Small intestine (tissue), 7 donors: Measurements from ENCODE around the gene SART3. TPM values are rescaled to one million over a fixed set of nuclear protein-coding genes. Genes with fewer than 3 reads are reported as not detected.
A peak's percentile ranks its signal among the peaks of the same experiment; 100 is the strongest.
"Not testable (repeated sequence)": the region's sequence is repeated elsewhere in the genome, so short reads cannot be mapped to it uniquely, and the experiment has no call there.

Experiments used
- DNase-seq, 2 donors: peaks; one replicate each; pipeline versions ENCODE4 v3.0.0 to v3.0.0-alpha.2; 2013
- FAIRE-seq: peaks from 2 replicates; lab custom pipeline; 2012; peaks lifted over from hg19 to GRCh38; lab: Jason Lieb, UNC
- H3K27ac ChIP-seq, 3 donors: one replicate each; pipeline ENCODE4 v1.5.1; 2013; ENCODE audit warnings: low read length in 2 of 3, mild to moderate bottlenecking in 2 of 3, control low read depth in 1 of 3, inconsistent platforms in 1 of 3, low read depth in 1 of 3, moderate library complexity in 1 of 3
- H3K27me3 ChIP-seq, 3 donors: one replicate each; pipeline ENCODE4 v1.6.1; 2013; ENCODE audit warnings: low read length in 3 of 3, inconsistent platforms in 1 of 3; ENCODE audit not compliant: control insufficient read depth in 3 of 3, insufficient read depth in 3 of 3
- H3K36me3 ChIP-seq, 3 donors: one replicate each; pipeline ENCODE4 v1.6.1; 2013; ENCODE audit warnings: low read length in 3 of 3, inconsistent platforms in 1 of 3, low read depth in 1 of 3, mild to moderate bottlenecking in 1 of 3, moderate library complexity in 1 of 3; ENCODE audit not compliant: control insufficient read depth in 3 of 3, insufficient read depth in 2 of 3
- H3K4me1 ChIP-seq, 3 donors: one replicate each; pipeline ENCODE4 v1.6.1; 2013; ENCODE audit warnings: low read length in 2 of 3, inconsistent platforms in 1 of 3, low read depth in 1 of 3, mild to moderate bottlenecking in 1 of 3, moderate library complexity in 1 of 3; ENCODE audit not compliant: control insufficient read depth in 3 of 3, insufficient read depth in 2 of 3
- H3K4me3 ChIP-seq, 3 donors: one replicate each; pipeline ENCODE4 v1.5.1; 2013; ENCODE audit warnings: low read length in 3 of 3, control low read depth in 1 of 3, inconsistent platforms in 1 of 3, low read depth in 1 of 3, mild to moderate bottlenecking in 1 of 3, moderate library complexity in 1 of 3
- H3K9me3 ChIP-seq, 2 donors: one replicate each; pipeline ENCODE4 v1.6.1; 2013; ENCODE audit warnings: low read depth in 1 of 2, low read length in 1 of 2; ENCODE audit not compliant: control insufficient read depth in 2 of 2, insufficient read depth in 1 of 2
- WGBS, 3 donors: extraction: QIAGEN DNeasy Blood & Tissue Kit; methylation state at CpG; one replicate each; pipeline ENCODE4 v1.1.7; 2013; 5-methylcytosine and 5-hydroxymethylcytosine counted together
- polyA plus RNA-seq, 4 donors: library from polyadenylated mRNA; stranded (reverse) in 3 of 4; unstranded in 1 of 4; fragments of 200-250 nt in 3 of 4; fragments of 120-200 nt in 1 of 4; gene quantifications; one replicate each; pipeline versions ENCODE4 v1.2.1 to v1.2.3, GENCODE V29; 2013
- donor health status: healthy with polysubstance abuse.
- donor health status: control.
- donor health status: control.
- donor health status: Bipolar disorder and iron deficiency.
- donor health status: healthy.

The SART3 gene
- polyA plus RNA-seq, 4 donors = 15.9 to 52.3 (median 19.6) TPM

DNA sequence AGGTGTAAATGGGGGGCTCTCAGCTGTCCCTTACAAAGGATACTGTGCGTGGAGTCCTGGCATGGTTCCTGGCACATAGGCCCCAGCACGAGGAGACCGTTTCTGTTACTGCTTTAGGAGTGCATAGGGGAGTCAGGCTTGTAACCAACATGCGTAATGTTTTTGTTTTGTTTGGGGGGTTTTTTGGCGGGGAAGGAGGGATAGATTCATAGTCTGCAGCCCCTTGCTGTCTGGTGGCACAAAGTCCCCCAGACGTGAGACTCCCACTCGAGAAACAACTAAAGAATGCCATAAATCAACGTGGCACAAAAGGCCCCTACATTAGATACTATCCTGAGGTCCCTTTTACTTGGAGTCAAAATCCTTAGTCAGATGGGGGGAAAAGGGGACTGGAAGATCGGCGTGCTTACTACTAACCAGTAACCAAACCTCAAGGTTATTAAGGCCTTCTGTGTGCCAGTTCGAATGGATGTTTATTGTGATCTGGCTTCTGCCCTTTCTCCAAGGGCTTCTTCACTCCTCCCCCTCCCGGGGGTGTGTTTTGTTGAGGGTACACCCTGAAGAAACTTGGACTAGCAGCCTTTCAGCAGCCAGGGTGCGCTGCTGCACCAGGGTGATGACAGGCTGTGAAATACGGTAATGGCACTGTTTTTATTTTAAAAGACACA lies 2.3 kb upstream of the SART3 start:
- H3K4me3 ChIP-seq = peak overlapping the region; percentile 64 to 99 (median 75)
- FAIRE-seq = no peak
- WGBS, 3 donors = 1 to 3% (median 1%) methylated on average over 14 of the region's 14 CpGs
- no peaks in the 10 kb centered on the region for H3K27me3 ChIP-seq
- H3K9me3 ChIP-seq = no peaks in the 10 kb centered on the region
- peak; percentile 91 to 92 for DNase-seq
- H3K4me1 ChIP-seq = peaks cover 6 to 16% (median 11%) of the 10 kb centered on the region in 3 donors
- peak overlapping the region; percentile 82 to 93 (median 90) for H3K27ac ChIP-seq
- H3K36me3 ChIP-seq = peaks cover 12 to 26% (median 20%) of the 10 kb centered on the region in 3 donors

DNA sequence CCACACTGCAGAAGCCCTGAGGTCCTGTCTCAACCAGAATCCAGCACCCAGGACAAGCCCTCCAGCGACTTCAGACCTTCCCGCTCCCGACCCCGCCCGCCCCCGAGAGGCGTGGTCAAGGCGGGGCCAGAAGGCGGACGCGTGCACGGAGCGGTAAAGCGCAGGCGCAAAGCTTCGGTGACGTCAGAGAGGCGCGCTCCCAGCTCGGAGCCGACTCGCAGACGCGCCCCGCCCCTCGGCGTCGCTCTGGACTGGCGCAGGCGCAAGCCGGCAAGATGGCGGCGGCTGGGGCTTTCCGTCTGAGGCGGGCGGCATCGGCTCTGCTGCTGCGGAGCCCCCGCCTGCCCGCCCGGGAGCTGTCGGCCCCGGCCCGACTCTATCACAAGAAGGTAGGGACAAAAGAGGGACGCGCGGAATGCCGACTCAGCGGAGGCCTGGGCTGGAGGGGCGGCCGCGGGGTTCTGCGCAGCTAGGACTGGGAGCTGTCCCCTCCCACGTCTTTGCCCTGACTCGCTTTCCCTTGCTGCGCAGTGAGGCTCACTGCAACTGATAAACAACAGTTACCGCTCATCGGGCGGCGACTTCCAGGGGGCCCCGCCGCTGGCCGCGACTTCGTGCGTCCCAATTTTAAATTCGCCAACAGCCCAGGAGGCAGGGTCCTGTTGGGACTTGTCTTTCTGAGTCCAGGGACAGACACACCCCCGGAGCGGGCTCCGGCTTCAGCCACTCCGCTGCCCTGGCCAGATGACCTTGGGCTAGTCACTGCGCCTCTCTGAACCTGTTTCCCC lies 1.6 kb upstream of the SART3 start, which contains the start of gene ISCU:
TSS of gene ISCU (plus strand) at position 249 of the 788 bp plus-strand sequence. CDS start at position 276, 27 bp downstream.
- no peak for FAIRE-seq
- Histone ChIP-seq H3K4me3 (peak within 1 kb of the TSS; percentile 64 to 99 (median 75)), H3K9me3 (no peaks in the 10 kb centered on the region), H3K36me3 (peaks cover 11 to 33% (median 15%) of the 10 kb centered on the region in 3 donors), H3K4me1 (peaks cover 6 to 18% (median 12%) of the 10 kb centered on the region in 3 donors), H3K27me3 (no peaks in the 10 kb centered on the region), H3K27ac (peak within 1 kb of the TSS; percentile 82 to 96 (median 90))
- 0 to 1% (median 1%) methylated on average over 56 to 72 of the region's 72 CpGs for WGBS, 3 donors
- DNase-seq = peak; percentile 97 to 100

- no peaks in the 10 kb centered on the region for H3K27me3 ChIP-seq
- DNase-seq (no peak), FAIRE-seq (no peak)
- H3K36me3 ChIP-seq = peaks cover 8 to 31% (median 10%) of the 10 kb centered on the region in 3 donors
- 0 to 1% (median 1%) methylated on average over 20 of the region's 20 CpGs for WGBS, 3 donors
- peak overlapping the region; percentile 24 to 87 (median 78) for H3K27ac ChIP-seq
- H3K4me1 ChIP-seq = peaks cover 6 to 18% (median 12%) of the 10 kb centered on the region in 3 donors
- no peaks in the 10 kb centered on the region for H3K9me3 ChIP-seq
- H3K4me3 ChIP-seq = peak overlapping the region in 2 of 3 donors; percentile 55 to 84
These were observed 927 bp upstream of the SART3 start for GRCh38 chr12:108561852-108562347.

DNA sequence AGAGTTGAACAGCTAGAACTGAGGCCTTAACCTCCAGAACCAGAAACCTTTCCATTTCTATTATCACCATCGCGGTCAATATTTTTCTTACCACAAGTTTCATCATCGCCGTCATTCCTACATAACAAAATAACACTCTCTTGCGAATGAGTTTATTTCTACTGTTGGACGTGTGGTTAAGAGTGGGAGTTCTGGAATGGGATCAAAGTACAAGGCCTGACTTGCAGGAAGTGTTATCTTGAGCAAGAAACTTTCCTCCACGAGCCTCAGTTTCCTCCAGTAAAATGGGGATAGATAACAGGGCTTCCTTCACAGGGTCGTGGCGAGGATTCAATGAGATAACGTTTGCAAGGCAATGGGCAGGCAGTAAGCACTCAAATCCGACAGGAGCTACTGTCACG lies 652 bp downstream of the SART3 start:
- WGBS, 3 donors = 0 to 2% (median 1%) methylated on average over 12 of the region's 12 CpGs
- Histone ChIP-seq H3K9me3 (no peaks in the 10 kb centered on the region), H3K4me3 (peak overlapping the region; percentile 84 to 95 (median 86)), H3K27me3 (no peaks in the 10 kb centered on the region), H3K4me1 (peaks cover 6 to 18% (median 10%) of the 10 kb centered on the region in 3 donors), H3K27ac (peak overlapping the region; percentile 43 to 96 (median 87)), H3K36me3 (peaks cover 6 to 21% (median 9%) of the 10 kb centered on the region in 3 donors)
- FAIRE-seq (no peak), DNase-seq (peak; percentile 37 to 76)

GRCh38 chr12:108559748-108560147 lies 1.2 kb downstream of the SART3 start:
- Histone ChIP-seq H3K27ac (peak overlapping the region in 2 of 3 donors; percentile 23 to 87), H3K4me3 (peak overlapping the region in 2 of 3 donors; percentile 84 to 86), H3K4me1 (peaks cover 6 to 18% (median 10%) of the 10 kb centered on the region in 3 donors), H3K27me3 (no peaks in the 10 kb centered on the region), H3K9me3 (no peaks in the 10 kb centered on the region), H3K36me3 (peaks cover 3 to 16% (median 4%) of the 10 kb centered on the region in 3 donors)
- DNase-seq (no peak), FAIRE-seq (no peak)
- 18 to 42% (median 20%) methylated on average over 3 of the region's 3 CpGs for WGBS, 3 donors

- H3K27ac ChIP-seq = no peak overlapping the region
- H3K36me3 ChIP-seq = peaks cover 2 to 15% (median 3%) of the 10 kb centered on the region in 3 donors
- H3K4me3 ChIP-seq = peak overlapping the region in 1 of 3 donors; percentile 84
- H3K27me3 ChIP-seq = no peaks in the 10 kb centered on the region
- H3K4me1 ChIP-seq = peaks cover 6 to 18% (median 10%) of the 10 kb centered on the region in 3 donors
- DNase-seq (no peak), FAIRE-seq (no peak)
- no peaks in the 10 kb centered on the region for H3K9me3 ChIP-seq
- 72 to 83% (median 72%) methylated on average over 13 to 14 of the region's 14 CpGs for WGBS, 3 donors
These were observed 1.8 kb downstream of the SART3 start for GRCh38 chr12:108559007-108559655.

- FAIRE-seq, H3K27ac ChIP-seq, H3K9me3 ChIP-seq, H3K27me3 ChIP-seq, H3K4me3 ChIP-seq, DNase-seq: not testable (repeated sequence)
- Histone ChIP-seq H3K36me3 (peaks cover 2 to 19% (median 3%) of the 10 kb centered on the region in 3 donors), H3K4me1 (peaks cover 6 to 13% (median 9%) of the 10 kb centered on the region in 3 donors)
- 89 to 92% (median 90%) methylated on average over 9 of the region's 9 CpGs for WGBS, 3 donors
These were observed 5.6 kb downstream of the SART3 start for GRCh38 chr12:108555383-108555782.
